ENCODE data around the gene WNT5B. TPM values are rescaled to one million over a fixed set of nuclear protein-coding genes. Genes with fewer than 3 reads are reported as not detected.

Gene WNT5B
- total and polyA plus RNA-seq, 2 of the 8 experiments (the other 6 are each of a cell fraction or from before 2014, with no cell fraction given) = 0.91 to 1.2 TPM

GRCh38 chr12:1616233-1617066 lies 12.6 kb upstream of the WNT5B start:
- no peak overlapping the region for H2BK15ac ChIP-seq (ENCODE audit: low read length)
- H3K9me3 ChIP-seq (ENCODE audit: insufficient read depth in 2 of 2, low read depth in 1 of 2, low read length in 1 of 2) = no peaks in the 10 kb centered on the region
- H3K79me2 ChIP-seq (ENCODE audit: control insufficient read depth in 1 of 2, insufficient read depth in 2 of 2, low read length in 2 of 2) = no peaks in the 10 kb centered on the region
- H3K36me3 ChIP-seq (ENCODE audit: control insufficient read depth in 2 of 4, insufficient read depth in 4 of 4, low read length in 3 of 4) = no peaks in the 10 kb centered on the region
- no peak overlapping the region for H3K4ac ChIP-seq (replicated peaks; ENCODE audit: insufficient read length, low read depth, low read length)
- H3K79me1 ChIP-seq (ENCODE audit: low read depth, low read length) = no peaks in the 10 kb centered on the region
- H2AK5ac ChIP-seq (ENCODE audit: low read depth, low read length) = no peak overlapping the region
- WGBS, 2 experiments (ENCODE audit: extremely low coverage in 1 of 2, insufficient coverage in 1 of 2, insufficient read length in 1 of 2, insufficient replicate concordance in 2 of 2, low coverage in 1 of 2, low lambda C conversion rate in 2 of 2, missing lambda C conversion rate in 1 of 2) = 79% methylated on average over 16 of the region's 16 CpGs; no CpG with 5 or more reads in 1 of the 2 experiments
- H3K23me2 ChIP-seq (ENCODE audit: low read depth, low read length) = no peaks in the 10 kb centered on the region
- H2BK20ac ChIP-seq (ENCODE audit: low read length) = no peak overlapping the region
- no peaks in the 10 kb centered on the region for H4K20me1 ChIP-seq (replicated peaks in 1 of 2; ENCODE audit: control insufficient read depth in 1 of 2, insufficient read depth in 2 of 2, low read length in 2 of 2)
- H3K9ac ChIP-seq (replicated peaks in 1 of 4; ENCODE audit: extremely low read depth in 1 of 4, low read depth in 3 of 4, low read length in 3 of 4) = no peak overlapping the region
- H3K56ac ChIP-seq (replicated peaks; ENCODE audit: insufficient read length, low read depth, low read length) = no peak overlapping the region
- H4K5ac ChIP-seq (ENCODE audit: insufficient read length, low read depth, low read length) = no peak overlapping the region
- H3K4me2 ChIP-seq (ENCODE audit: insufficient read depth in 1 of 2, low read depth in 2 of 2, low read length in 2 of 2) = no peak overlapping the region
- H3K14ac ChIP-seq (ENCODE audit: insufficient read length) = no peak overlapping the region
- H2BK120ac ChIP-seq (replicated peaks; ENCODE audit: low read depth, low read length) = no peak overlapping the region
- no peak overlapping the region for H2AFZ ChIP-seq (ENCODE audit: low read length)
- no peak overlapping the region for H3K27ac ChIP-seq (ENCODE audit: low read depth, low read length)
- H3K18ac ChIP-seq (ENCODE audit: extremely low read depth, low read length) = no peak overlapping the region
- H2BK5ac ChIP-seq (ENCODE audit: low read depth, low read length) = no peak overlapping the region
- no peak overlapping the region for H3K4me3 ChIP-seq (ENCODE audit: extremely low read depth in 1 of 4, insufficient read depth in 2 of 4, low read depth in 3 of 4, low read length in 4 of 4)
- ChIA-PET CTCF (ENCODE audit: partially characterized antibody) (interaction anchor here (1.1 to 3.1 kb wide), 3 partner anchors 11 to 175 kb away, joined by 3 to 13 read pairs (median 12); partner anchors contain the start of gene WNT5B), POLR2A (ENCODE audit: partially characterized antibody) (no interaction called here)
- DNase-seq (ENCODE audit: low read depth in 1 of 2, low spot score in 2 of 2) (no peak), FAIRE-seq (no peak)
- no peak overlapping the region for H4K8ac ChIP-seq (ENCODE audit: extremely low read depth, insufficient read depth, low read length)
- no peak overlapping the region for H4K91ac ChIP-seq (replicated peaks; ENCODE audit: insufficient read length, low read length)
- no peak overlapping the region for H2BK12ac ChIP-seq (ENCODE audit: low read depth, low read length)
- peaks cover 0 to 9% (median 2%) of the 10 kb centered on the region in 4 experiments; a peak in 4 of 7 replicates for H3K27me3 ChIP-seq (replicated peaks in 1 of 4; ENCODE audit: control insufficient read depth in 3 of 4, extremely low read depth in 1 of 4, insufficient read depth in 3 of 4, low read length in 3 of 4)
- H3K23ac ChIP-seq (ENCODE audit: insufficient read length) = no peak overlapping the region
- H3K4me1 ChIP-seq (replicated peaks in 1 of 4; ENCODE audit: control insufficient read depth in 3 of 4, insufficient read depth in 4 of 4, low read length in 3 of 4) = no peaks in the 10 kb centered on the region; a peak in 1 of 7 replicates
- TF ChIP-seq SIRT6 (IDR thresholded peaks at IDR 0.05; ENCODE audit: low read length) = no peak
- TF ChIP-seq POU5F1 (IDR thresholded peaks at IDR 0.05; ENCODE audit: low read depth, low read length) = no peak
- no peak for TF ChIP-seq JUN (IDR thresholded peaks at IDR 0.05; ENCODE audit: low read depth, low read length)
- no peak for TF ChIP-seq POLR2A (IDR thresholded peaks at IDR 0.05; ENCODE audit: control extremely low read depth in 1 of 2, low read depth in 2 of 2, low read length in 2 of 2)
- no peak for TF ChIP-seq POLR2AphosphoS5 (IDR thresholded peaks at IDR 0.05; ENCODE audit: low read depth, low read length)

All from H1 (cell line).